ES-I3 (cell line): ENCODE data around the gene PIK3R3.

Experiments used
- H3K36me3 ChIP-seq: 2 replicates; pipeline ENCODE4 v1.6.1; 2013; ENCODE audit warnings: mild to moderate bottlenecking, low read length, control low read depth, moderate library complexity; ENCODE audit not compliant: insufficient read depth
- H3K4me1 ChIP-seq: 2 replicates; pipeline ENCODE4 v1.6.1; 2013; ENCODE audit warnings: mild to moderate bottlenecking, control low read depth, low read length; ENCODE audit not compliant: insufficient read depth
- H3K9ac ChIP-seq: 2 replicates; pipeline ENCODE4 v1.6.1; 2013; ENCODE audit warnings: low read depth, mild to moderate bottlenecking, low read length, moderate library complexity
- H3K9me3 ChIP-seq: 2 replicates; pipeline ENCODE4 v1.6.1; 2013; ENCODE audit warnings: mild to moderate bottlenecking, low read length, moderate library complexity; ENCODE audit not compliant: control insufficient read depth, insufficient read depth

The PIK3R3 gene

DNA sequence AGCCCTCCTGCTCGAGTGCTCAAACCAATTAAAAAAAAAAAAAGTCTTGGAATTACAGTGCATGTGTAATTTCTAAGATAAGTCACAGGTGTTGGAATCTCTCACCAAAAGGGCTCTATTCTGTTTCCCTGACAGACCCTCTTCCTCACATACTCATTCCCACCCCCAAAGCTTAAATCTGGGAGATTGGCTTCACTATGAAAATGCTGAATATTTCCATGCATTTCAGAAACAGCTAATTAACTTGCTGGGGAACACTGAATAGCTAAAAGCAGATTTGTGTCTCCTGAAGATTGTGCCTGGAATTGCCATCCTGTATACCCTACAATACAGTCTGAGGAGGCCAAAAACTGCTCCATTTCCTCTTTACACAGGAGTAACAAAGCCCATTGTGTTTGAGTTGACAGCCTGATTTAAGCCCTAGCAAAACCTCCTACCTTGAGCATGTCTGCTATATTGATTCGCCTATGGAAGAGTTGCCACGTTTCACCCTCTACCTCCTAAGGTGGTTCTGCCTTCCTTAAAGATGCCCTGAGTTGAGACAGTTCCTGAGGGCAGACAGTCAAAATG lies 1.4 kb upstream of the PIK3R3 start:
- no peaks in the 10 kb centered on the region for H3K4me1 ChIP-seq
- H3K9me3 ChIP-seq = no peaks in the 10 kb centered on the region
- H3K36me3 ChIP-seq = no peaks in the 10 kb centered on the region
- H3K9ac ChIP-seq = peak overlapping the region; percentile 62

DNA sequence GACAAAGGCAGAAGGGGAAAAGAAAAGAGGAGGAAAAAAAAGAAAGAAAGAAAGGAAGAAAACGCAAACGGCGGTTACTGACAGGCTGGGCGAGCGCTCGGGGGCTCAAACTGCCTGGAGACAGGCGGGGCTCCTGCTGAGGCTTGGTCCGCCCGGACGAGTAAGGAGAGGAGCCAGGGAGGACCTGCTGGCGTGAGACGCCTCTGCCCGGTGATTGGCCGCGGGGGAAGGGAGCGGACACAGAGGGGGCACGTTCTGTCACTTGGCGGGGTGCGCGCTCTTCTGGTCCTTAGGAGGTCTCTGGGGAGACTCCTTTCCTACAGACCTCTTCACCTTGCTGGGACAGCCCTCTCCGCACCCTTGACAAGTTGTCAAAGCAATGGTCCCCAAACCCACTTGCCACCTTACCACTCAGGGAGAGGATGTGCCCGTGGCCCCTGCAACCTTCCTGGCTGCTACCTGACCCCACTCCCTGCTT lies 791 bp upstream of the PIK3R3 start:
- no peaks in the 10 kb centered on the region; the same call in 1 of the 2 replicates for H3K36me3 ChIP-seq
- no peaks in the 10 kb centered on the region for H3K4me1 ChIP-seq
- peak overlapping the region; percentile 62 for H3K9ac ChIP-seq
- H3K9me3 ChIP-seq = no peaks in the 10 kb centered on the region

DNA sequence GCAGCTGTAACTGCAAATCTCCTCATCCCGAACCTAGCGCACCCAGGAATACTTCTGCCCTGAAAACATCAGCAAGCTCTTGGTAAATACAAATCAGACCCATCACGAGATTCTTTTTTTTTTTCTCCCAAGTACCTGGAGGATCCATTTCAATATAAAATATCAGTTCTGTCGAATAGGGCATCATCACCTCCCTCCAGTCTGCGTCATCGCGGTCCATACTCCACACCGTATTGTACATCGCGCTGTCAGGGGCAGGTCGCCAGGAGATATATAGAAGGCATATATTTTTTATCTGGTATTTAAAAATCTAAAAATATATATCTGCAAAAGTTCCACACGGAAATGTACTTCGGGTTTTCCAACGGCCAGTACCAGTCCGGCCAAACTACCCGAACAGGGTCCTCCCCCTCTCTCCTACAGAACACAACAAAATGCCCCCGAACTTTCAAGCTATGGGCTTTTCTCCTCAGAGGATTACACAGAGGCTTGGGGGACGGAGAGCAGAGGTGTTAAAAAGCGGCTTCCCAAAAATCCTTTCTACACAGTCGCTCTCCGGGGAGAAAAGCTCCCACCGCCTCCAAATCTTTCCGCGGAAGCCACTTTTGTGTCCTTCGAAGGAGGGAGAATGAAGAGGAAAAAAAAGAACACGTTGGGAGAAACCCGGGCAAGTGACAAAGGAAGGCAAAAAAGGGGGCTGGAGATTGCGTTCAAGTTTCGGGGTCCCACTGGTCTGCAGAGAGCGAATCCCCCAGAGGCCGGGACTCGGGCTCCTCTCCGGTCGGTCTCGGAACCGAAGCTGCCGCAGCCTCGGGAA lies 509 bp downstream of the PIK3R3 start:
- no peaks in the 10 kb centered on the region; the same call in 1 of the 2 replicates for H3K36me3 ChIP-seq
- no peaks in the 10 kb centered on the region for H3K4me1 ChIP-seq
- no peaks in the 10 kb centered on the region for H3K9me3 ChIP-seq
- peak overlapping the region; percentile 81 for H3K9ac ChIP-seq

DNA sequence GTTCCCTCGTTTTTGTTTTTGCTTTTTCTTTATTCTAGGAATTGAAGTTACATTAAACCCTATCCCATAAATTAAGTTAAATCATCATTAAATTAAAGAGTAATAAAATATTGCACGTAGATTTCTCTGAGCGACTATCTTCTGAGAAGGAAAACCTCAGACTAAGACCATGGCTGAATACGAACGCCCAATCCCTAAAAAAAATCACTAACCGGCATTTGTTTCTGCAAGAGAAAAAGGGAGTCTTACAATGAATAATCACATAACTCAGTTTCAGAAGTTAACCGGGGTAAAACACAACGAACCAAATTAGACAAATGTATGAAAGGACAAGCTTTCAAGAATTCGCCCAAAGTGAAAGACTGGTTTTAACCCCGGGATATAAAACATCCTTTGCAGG lies 1.3 kb downstream of the PIK3R3 start:
- H3K4me1 ChIP-seq = no peaks in the 10 kb centered on the region
- H3K9ac ChIP-seq = peak overlapping the region; percentile 61
- H3K9me3 ChIP-seq = no peaks in the 10 kb centered on the region
- H3K36me3 ChIP-seq = no peaks in the 10 kb centered on the region; the same call in 1 of the 2 replicates

DNA sequence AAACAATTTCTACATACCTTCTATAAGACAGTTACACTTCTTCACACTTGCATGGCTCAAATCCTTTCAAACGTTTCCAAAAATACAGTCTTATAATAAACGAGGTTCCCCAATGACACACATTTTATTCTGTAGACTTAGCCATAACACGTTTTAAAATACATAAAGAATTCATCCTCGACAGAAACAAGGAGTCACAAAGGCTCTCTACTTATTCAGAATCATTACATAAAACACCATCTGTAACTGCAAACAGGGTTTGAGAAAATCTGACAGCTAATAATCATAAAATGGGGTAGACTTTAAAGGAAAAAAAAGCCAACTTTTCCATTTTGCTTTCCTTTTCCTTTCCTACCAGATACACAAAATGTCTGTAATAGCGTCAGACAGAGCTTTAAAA lies 1.8 kb downstream of the PIK3R3 start:
- no peaks in the 10 kb centered on the region; the same call in 1 of the 2 replicates for H3K36me3 ChIP-seq
- H3K4me1 ChIP-seq = no peaks in the 10 kb centered on the region
- H3K9me3 ChIP-seq = no peaks in the 10 kb centered on the region
- no peak overlapping the region for H3K9ac ChIP-seq

DNA sequence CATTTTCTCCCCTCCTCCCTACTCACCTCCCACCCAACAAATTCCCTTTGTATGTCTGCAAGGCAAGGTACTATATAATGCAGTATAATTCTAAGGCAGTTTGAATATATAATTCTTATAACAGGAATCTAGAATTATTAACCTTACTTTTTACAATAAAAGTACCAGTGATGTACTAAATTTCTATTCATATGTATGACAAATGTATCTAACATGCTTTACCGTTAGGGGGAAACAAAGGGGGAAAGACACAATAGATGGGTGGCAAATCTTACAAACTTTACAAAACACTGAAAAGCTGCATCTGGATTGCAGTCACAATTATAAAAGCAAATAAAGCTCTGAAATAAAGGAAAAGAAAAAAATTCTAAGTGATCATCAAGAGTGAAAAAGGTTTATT lies 2.3 kb downstream of the PIK3R3 start:
- H3K36me3 ChIP-seq = no peaks in the 10 kb centered on the region; the same call in 1 of the 2 replicates
- H3K4me1 ChIP-seq = no peaks in the 10 kb centered on the region
- H3K9ac ChIP-seq = no peak overlapping the region
- H3K9me3 ChIP-seq = no peaks in the 10 kb centered on the region

DNA sequence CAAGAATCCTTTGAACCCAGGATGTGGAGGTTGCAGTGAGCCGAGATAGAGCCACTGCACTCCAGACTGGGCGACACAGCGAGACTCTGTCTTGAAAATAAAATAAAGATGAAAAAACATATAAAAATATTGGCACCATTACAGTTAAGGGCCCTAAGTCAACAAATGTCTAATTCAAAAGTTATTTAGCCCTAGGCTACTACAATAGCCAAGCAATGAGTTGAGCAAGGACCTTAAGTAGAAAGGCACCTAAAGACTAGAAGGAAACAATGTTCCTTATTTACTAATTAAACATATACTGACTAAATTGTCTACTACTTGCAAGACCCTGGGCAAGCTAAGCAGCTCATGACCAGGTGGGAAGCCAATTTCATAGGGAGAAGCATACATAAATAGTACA lies 4.1 kb downstream of the PIK3R3 start:
- no peaks in the 10 kb centered on the region for H3K9me3 ChIP-seq
- no peak overlapping the region for H3K9ac ChIP-seq
- H3K36me3 ChIP-seq = no peaks in the 10 kb centered on the region; the same call in 1 of the 2 replicates
- no peaks in the 10 kb centered on the region for H3K4me1 ChIP-seq

DNA sequence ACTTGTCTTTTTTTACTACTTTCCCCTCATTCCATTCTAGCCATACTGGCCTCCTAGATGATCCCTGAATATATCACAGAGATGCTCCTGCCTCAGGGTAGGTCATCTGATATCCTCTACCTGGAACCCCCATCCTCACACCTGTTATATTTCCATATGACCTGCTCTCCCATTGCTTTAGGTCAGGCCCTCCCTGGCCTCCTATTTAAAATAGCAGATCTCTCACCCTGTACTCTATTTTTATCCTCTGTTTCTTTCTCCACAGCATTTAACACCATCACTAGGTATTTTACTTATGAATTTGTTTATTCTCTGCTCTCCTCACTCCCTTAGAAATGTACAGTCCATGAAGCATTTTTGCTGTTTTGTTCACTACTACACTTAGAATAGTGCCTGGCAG lies 13.6 kb downstream of the PIK3R3 start:
- Histone ChIP-seq H3K9me3 (no peaks in the 10 kb centered on the region), H3K4me1 (peaks cover 5% of the 10 kb centered on the region; the same call in 1 of the 2 replicates), H3K36me3 (no peaks in the 10 kb centered on the region), H3K9ac (no peak overlapping the region)

DNA sequence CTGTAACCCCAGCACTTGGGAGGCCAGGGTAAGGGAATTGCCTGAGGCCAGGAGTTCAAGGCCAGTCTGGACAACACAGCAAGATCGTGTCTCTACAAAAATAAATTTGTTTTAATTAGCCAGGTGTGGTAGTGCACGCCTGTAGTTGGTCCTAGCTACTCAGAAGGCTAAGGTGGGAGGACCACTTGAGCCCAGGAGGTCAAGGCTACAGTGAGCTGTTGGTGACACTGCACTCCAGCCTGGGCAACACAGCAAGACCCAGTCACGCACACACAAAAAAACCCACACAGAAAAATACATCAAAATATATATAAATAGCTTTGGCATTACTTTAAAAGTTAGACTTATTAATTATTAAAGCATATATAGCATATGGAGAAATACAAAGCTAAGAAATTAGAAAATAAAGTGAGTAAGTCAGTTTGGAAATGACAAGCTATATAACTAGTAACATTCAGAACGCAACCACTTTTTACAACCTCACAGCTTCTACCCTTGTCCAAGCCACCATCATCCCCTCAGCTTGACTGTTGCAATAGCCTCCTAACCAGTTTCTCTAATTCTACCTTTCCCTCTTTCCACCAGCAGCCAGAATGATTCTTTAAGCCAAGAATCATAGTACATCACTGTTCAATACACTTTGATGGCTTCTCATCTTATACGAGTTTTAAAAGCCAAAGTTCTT lies 14.5 kb downstream of the PIK3R3 start:
- Histone ChIP-seq H3K9me3 (no peaks in the 10 kb centered on the region), H3K36me3 (no peaks in the 10 kb centered on the region), H3K4me1 (peaks cover 5% of the 10 kb centered on the region; the same call in 1 of the 2 replicates), H3K9ac (no peak overlapping the region)

DNA sequence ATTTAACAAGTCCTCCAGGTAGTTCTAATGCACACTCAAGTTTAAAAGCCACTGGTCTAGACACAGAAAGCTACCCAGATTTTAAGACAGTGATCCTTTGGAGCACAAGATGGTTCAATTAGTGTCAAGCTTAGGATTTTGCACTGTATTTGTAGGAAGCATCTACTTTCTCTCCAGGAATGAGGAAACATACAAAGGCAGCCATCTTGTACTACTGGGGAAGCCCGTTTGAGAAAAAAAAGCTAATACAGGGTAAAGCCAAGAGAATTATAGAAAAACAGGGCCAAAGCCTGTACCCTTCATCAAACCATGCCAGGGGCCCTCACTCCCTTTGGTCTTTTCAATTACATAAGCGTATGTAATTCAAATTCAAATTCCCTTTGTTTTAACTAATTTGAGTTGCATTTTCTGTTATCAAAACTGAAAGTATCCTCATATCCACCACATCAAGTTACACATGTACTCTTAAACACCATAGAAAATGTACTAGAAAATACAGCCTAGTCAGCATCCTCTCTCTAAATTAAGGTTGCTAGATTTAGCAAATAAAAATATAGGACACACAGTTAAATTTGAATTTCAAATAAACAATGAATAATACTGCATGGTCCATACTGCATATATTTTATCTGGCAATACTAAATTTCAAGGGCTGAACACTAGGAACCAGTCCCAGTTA lies 17.4 kb downstream of the PIK3R3 start:
- Histone ChIP-seq H3K9me3 (no peaks in the 10 kb centered on the region), H3K9ac (no peak overlapping the region), H3K36me3 (no peaks in the 10 kb centered on the region), H3K4me1 (peaks cover 5% of the 10 kb centered on the region; the same call in 1 of the 2 replicates)

DNA sequence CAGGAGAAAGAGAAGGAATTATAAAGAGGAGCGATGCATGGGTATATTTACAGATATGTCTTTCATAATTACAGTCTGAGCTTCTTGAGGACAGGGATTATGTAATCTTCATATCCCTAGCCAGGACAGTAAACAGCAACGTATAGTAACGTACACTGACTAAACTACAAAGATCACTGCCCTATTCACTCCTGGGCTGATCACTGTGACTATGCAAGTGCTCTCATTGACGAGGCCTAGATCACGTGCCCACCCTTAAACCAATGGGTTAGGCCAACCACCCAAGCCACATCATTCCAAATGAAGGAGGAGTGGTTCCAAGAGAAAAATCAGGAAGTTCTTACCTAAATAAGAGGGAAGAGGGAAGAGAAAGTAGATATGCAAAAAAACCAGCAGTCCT lies 18.5 kb downstream of the PIK3R3 start:
- Histone ChIP-seq H3K36me3 (no peaks in the 10 kb centered on the region), H3K9me3 (no peaks in the 10 kb centered on the region), H3K4me1 (peaks cover 5% of the 10 kb centered on the region; the same call in 1 of the 2 replicates), H3K9ac (no peak overlapping the region)

DNA sequence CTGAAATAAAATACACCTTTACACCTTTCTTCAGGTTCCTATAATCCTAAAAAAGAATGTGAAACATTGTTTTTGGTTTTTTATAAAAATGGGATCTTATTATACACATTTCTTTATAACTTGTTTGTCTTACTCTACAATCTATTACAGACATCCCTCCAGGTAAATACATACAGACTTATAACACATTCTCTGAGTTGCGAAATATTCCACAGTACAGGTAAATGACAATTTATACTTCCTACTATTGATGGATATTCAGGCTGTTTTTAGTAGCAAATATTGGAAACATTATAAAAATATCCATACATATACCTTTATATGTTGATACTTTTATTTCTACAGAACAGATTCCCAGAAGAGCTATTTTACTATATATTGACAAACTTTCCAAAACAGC lies 20.3 kb downstream of the PIK3R3 start:
- Histone ChIP-seq H3K9me3 (no peaks in the 10 kb centered on the region), H3K36me3 (no peaks in the 10 kb centered on the region), H3K4me1 (peaks cover 5% of the 10 kb centered on the region; the same call in 1 of the 2 replicates), H3K9ac (no peak overlapping the region)

DNA sequence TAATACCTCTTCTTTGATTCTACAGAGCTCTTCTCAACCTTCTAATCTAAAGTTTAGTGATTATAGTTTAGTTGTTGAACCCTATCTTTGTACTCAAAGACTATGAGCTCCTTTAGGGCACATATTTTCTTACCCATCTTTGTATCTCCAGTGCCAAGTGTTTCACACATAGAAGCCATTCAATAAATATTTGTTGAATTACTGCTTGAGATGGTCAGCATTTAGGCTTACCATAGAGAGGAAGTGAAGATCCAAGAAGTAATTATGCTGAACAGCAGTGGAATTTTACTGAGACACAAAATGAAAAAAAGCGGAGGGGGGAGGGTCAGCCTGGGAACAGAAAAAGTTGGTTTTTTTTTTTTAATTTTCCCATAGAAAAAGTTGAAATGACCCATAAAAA lies 21.9 kb downstream of the PIK3R3 start:
- Histone ChIP-seq H3K4me1 (peaks cover 5% of the 10 kb centered on the region; the same call in 1 of the 2 replicates), H3K9ac (no peak overlapping the region), H3K9me3 (no peaks in the 10 kb centered on the region), H3K36me3 (no peaks in the 10 kb centered on the region)
